Hepatocyte (in vitro differentiated cells): Measurements from ENCODE around the gene SOWAHA.

ENCODE experiments used
- EZH2 ChIP-seq: fragments of 200-600 bp; sonication (generic); IDR thresholded peaks from 2 replicates; pipeline ENCODE4 v1.6.1; 2016; ENCODE audit warnings: antibody characterized with exemption, mild to moderate bottlenecking, borderline replicate concordance
- TF ChIP-seq, protein P1 (sequence below): fragments of 200-600 bp; sonication (generic); IDR thresholded peaks from 2 replicates; pipeline ENCODE4 v1.5.1; 2016; ENCODE audit warnings: antibody characterized with exemption, mild to moderate bottlenecking; ENCODE audit not compliant: poor library complexity

DNA sequence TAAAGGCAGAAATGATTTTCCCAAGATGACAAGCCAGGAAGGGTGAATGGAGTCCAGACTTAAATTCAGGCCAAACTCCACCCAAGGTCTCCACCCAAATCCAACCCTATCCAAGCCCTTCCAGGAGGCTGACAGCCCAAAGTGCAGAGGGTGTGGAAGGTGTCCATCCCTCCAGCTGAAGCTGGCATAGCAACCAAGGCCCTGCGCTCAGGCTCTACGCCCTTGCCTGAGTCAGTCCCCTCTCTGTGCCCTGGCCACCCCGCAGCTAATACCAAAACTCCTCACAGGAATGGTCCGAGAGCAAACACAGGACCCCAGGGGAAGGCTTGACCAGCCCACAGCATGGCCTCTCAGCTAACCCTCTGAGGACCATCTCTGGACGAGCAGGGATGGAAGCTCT, 38.2 kb upstream of the SOWAHA start:
- TF ChIP-seq EZH2: no peak
- TF ChIP-seq, protein P1, sequence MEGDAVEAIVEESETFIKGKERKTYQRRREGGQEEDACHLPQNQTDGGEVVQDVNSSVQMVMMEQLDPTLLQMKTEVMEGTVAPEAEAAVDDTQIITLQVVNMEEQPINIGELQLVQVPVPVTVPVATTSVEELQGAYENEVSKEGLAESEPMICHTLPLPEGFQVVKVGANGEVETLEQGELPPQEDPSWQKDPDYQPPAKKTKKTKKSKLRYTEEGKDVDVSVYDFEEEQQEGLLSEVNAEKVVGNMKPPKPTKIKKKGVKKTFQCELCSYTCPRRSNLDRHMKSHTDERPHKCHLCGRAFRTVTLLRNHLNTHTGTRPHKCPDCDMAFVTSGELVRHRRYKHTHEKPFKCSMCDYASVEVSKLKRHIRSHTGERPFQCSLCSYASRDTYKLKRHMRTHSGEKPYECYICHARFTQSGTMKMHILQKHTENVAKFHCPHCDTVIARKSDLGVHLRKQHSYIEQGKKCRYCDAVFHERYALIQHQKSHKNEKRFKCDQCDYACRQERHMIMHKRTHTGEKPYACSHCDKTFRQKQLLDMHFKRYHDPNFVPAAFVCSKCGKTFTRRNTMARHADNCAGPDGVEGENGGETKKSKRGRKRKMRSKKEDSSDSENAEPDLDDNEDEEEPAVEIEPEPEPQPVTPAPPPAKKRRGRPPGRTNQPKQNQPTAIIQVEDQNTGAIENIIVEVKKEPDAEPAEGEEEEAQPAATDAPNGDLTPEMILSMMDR: no peak
